AG09319 (cell line): Measurements from ENCODE around the gene TUBB1.

Source experiments
- DNase-seq: peaks from one replicate; pipeline ENCODE4 v3.0.0-alpha.2; 2010; ENCODE audit warnings: low read depth; ENCODE audit errors: extremely low read depth
- TF ChIP-seq, protein P1 (sequence below): IDR thresholded peaks from 2 replicates; pipeline ENCODE4 v1.5.1; 2011; ENCODE audit warnings: low read depth, mild to moderate bottlenecking, inconsistent platforms, low read length, moderate library complexity

The TUBB1 gene

GRCh38 chr20:59019217-59019616, at the start of gene TUBB1:
Gene TUBB1, plus strand, starts transcription at chr20:59019429. Its CDS starts 94 bp downstream, at chr20:59019523.
- no peak for DNase-seq
- TF ChIP-seq, protein P1, sequence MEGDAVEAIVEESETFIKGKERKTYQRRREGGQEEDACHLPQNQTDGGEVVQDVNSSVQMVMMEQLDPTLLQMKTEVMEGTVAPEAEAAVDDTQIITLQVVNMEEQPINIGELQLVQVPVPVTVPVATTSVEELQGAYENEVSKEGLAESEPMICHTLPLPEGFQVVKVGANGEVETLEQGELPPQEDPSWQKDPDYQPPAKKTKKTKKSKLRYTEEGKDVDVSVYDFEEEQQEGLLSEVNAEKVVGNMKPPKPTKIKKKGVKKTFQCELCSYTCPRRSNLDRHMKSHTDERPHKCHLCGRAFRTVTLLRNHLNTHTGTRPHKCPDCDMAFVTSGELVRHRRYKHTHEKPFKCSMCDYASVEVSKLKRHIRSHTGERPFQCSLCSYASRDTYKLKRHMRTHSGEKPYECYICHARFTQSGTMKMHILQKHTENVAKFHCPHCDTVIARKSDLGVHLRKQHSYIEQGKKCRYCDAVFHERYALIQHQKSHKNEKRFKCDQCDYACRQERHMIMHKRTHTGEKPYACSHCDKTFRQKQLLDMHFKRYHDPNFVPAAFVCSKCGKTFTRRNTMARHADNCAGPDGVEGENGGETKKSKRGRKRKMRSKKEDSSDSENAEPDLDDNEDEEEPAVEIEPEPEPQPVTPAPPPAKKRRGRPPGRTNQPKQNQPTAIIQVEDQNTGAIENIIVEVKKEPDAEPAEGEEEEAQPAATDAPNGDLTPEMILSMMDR = no peak

GRCh38 chr20:58969439-58969838, 49.8 kb upstream of the TUBB1 start:
- TF ChIP-seq, protein P1 = no peak

DNA sequence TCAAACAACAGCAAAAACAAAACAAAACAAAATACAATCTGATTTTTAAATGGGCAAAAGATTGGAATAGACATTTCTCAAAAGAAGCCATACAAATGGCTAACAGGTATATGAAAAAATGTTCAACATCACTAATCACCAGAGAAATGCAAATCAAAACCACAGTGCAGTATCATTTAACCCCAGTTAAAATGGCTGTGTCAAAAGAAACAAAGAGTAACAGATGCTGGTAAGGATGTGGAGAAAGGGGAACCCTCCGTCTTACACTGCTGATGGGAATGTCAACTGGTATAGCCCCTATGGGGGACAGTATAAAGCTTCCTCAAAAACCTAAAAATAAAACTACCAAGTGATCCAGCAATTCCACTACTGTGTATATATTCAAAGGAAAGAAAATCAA, 49.1 kb upstream of the TUBB1 start:
- TF ChIP-seq, protein P1 = no peak
- DNase-seq = no peak

More at GRCh38 chr20:58969439-58969838, 49.8 kb upstream of the TUBB1 start:
- no peak for DNase-seq

GRCh38 chr20:58971429-58971828, 47.8 kb upstream of the TUBB1 start:
- TF ChIP-seq, protein P1 = no peak
- DNase-seq = no peak

DNA sequence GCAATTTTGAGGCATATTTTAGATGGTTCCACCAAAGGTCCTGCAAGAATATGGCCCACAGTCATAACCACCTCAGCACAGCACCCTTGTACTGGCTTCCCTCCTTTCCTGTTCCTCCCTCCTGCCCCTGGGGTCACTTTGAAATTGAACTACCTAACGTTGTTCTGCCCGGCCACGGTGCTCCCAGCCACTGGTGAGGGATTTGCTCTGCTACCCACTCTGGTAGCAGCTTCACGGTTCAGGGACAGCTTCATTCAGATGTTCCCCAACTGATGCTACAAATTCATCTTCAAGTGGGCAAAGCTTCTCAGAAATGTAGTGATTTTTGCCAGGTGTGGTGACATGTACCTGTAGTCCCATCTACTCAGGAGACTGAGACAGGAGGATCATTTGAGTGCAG, 46.0 kb upstream of the TUBB1 start:
- TF ChIP-seq, protein P1 = no peak
- no peak for DNase-seq

DNA sequence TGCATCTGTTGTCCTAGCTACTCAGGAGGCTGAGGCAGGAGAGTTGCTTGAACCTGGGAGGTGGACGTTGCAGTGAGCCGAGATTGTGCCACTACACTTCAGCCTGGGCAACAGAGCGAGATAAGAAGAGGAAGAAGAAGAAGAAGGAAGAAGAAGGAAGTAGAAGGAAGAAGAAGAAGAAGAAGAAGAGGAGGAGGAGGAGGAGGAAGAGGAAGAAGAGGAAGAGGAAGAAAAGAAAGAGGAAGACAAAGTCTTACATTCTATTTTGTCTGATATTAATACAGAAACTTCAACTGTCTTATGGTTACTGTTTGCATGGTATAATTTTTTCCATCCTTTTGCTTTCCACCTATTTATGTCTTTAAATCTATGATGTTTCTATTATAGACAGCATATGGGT, 45.4 kb upstream of the TUBB1 start:
- TF ChIP-seq, protein P1 = no peak
- no peak for DNase-seq

- TF ChIP-seq, protein P1 = no peak
- no peak for DNase-seq
Observed at GRCh38 chr20:58975353-58975752, 43.9 kb upstream of the TUBB1 start.
